ENCODE measurements around the gene ORM2. TPM values are rescaled to one million over a fixed set of nuclear protein-coding genes. Genes with fewer than 3 reads are reported as not detected.
"Not testable (repeated sequence)": the region's sequence is repeated elsewhere in the genome, so short reads cannot be mapped to it uniquely, and the experiment has no call there.

The ORM2 gene
- total RNA-seq, 1 donor from 2014 or later = not detected

DNA sequence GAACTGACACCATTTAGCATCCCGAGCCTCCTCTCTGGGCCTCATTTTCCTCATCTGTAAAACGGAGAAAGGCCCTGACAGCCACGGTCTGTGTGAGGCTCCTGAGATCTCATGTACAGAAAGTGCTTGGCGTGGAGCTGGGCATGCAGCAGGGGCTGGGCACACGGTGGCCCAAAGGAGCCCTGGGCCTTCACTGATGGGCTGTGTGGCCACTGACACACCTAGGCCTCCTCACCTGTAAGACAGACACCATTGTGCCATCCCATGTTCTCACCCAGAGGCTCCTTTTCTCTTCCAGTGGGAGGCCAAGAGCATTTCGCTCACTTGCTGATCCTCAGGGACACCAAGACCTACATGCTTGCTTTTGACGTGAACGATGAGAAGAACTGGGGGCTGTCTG lies 5.2 kb upstream of the ORM2 start:
- Histone ChIP-seq H3K4me3 (no peak overlapping the region), H3K9ac (no peak overlapping the region), H4K20me1 (ENCODE audit: low read depth) (no peaks in the 10 kb centered on the region), H3K36me3 (no peaks in the 10 kb centered on the region), H3K4me2 (no peak overlapping the region), H3K27me3 (no peaks in the 10 kb centered on the region), H3K27ac (no peak overlapping the region), H3K79me2 (ENCODE audit: low read depth) (no peaks in the 10 kb centered on the region), H3F3A (ENCODE audit: low read depth) (no peaks in the 10 kb centered on the region), H3K4me1 (no peaks in the 10 kb centered on the region), H3K9me3 (ENCODE audit: low read depth) (no peaks in the 10 kb centered on the region), H2AFZ (replicated peaks) (no peak overlapping the region)
- Mint-ChIP-seq H3K9me3 (no peaks in the 10 kb centered on the region), H3K27me3 (ENCODE audit: insufficient read depth, low read depth) (no peaks in the 10 kb centered on the region), H3K4me3 (no peak overlapping the region), H3K4me1 (no peaks in the 10 kb centered on the region), H3K27ac (no peak overlapping the region), H3K36me3 (no peaks in the 10 kb centered on the region)
- TF ChIP-seq EZH2 (IDR thresholded peaks at IDR 0.05) = no peak
- peak; percentile 24 for DNase-seq (ENCODE audit: low spot score)

DNA sequence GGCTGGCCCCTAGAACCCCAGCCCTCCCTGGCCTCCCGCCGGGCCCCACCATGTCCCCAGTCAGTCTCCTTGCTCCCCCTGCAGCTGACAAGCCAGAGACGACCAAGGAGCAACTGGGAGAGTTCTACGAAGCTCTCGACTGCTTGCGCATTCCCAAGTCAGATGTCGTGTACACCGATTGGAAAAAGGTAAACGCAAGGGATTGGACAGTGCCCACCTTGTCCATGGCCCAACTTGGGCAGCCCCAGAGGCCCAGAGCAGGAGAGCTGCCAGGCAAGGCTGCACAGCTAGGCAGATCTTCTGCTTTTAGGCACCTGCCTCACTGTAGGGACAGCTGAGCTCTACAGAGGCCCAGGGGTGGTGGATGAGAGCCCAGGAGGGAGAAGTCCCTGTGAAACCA lies 4.7 kb upstream of the ORM2 start:
- H3K4me3 Mint-ChIP-seq; H3K4me2 ChIP-seq; H4K20me1 ChIP-seq (ENCODE audit: low read depth); H3F3A ChIP-seq (ENCODE audit: low read depth); H3K27ac Mint-ChIP-seq; H3K4me3 ChIP-seq; H3K36me3 ChIP-seq; H2AFZ ChIP-seq (replicated peaks); DNase-seq (ENCODE audit: low spot score); H3K9ac ChIP-seq; H3K27me3 Mint-ChIP-seq (ENCODE audit: insufficient read depth, low read depth); H3K9me3 Mint-ChIP-seq; H3K4me1 Mint-ChIP-seq; H3K4me1 ChIP-seq; H3K9me3 ChIP-seq (ENCODE audit: low read depth); H3K27ac ChIP-seq; H3K36me3 Mint-ChIP-seq; H3K79me2 ChIP-seq (ENCODE audit: low read depth); H3K27me3 ChIP-seq: not testable (repeated sequence)

DNA sequence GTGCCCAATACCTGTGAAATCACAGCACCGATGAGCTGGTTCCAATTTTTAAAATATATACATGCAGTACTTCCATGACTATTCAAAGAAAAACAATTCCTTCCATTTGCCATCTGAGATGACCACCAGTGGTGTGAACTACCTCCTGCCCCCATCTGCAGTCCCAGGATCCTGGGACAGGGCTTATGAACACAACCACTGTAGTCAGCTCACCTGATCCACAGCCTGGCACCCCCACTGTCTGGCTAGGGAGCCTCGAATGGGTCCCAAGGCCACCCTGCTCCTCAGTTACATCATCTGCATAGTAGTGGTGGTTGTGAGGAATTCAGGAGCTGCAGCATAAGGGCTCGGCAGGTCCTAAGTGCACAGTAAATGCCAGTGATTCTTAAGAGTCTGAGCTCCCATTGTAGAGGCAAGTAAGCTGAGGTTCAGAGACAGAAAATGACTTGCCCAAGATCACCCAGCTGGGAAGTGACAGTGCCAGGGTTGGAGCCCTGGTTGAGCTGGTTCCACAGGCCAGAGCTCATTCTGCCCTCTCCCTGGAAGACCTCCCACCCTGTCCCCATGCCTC lies 3.9 kb upstream of the ORM2 start:
- H3K27me3 Mint-ChIP-seq (ENCODE audit: insufficient read depth, low read depth) = not testable (repeated sequence)

GRCh38 chr9:114327749-114328148 lies 1.9 kb upstream of the ORM2 start:
- H3K9me3 Mint-ChIP-seq = no peaks in the 10 kb centered on the region
- H3K4me2 ChIP-seq = no peak overlapping the region
- TF ChIP-seq, protein P1, sequence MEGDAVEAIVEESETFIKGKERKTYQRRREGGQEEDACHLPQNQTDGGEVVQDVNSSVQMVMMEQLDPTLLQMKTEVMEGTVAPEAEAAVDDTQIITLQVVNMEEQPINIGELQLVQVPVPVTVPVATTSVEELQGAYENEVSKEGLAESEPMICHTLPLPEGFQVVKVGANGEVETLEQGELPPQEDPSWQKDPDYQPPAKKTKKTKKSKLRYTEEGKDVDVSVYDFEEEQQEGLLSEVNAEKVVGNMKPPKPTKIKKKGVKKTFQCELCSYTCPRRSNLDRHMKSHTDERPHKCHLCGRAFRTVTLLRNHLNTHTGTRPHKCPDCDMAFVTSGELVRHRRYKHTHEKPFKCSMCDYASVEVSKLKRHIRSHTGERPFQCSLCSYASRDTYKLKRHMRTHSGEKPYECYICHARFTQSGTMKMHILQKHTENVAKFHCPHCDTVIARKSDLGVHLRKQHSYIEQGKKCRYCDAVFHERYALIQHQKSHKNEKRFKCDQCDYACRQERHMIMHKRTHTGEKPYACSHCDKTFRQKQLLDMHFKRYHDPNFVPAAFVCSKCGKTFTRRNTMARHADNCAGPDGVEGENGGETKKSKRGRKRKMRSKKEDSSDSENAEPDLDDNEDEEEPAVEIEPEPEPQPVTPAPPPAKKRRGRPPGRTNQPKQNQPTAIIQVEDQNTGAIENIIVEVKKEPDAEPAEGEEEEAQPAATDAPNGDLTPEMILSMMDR (IDR thresholded peaks at IDR 0.05) = no peak
- TF ChIP-seq EZH2phosphoT487 (IDR thresholded peaks at IDR 0.05) (no peak), EZH2 (IDR thresholded peaks at IDR 0.05) (no peak)
- H3K27ac ChIP-seq = no peak overlapping the region
- no peaks in the 10 kb centered on the region for H3K79me2 ChIP-seq (ENCODE audit: low read depth)
- no peaks in the 10 kb centered on the region for H3K9me3 ChIP-seq (ENCODE audit: low read depth)
- no peak overlapping the region for H3K27ac Mint-ChIP-seq
- H3F3A ChIP-seq (ENCODE audit: low read depth) = no peaks in the 10 kb centered on the region
- no peak overlapping the region for H2AFZ ChIP-seq (replicated peaks)
- H3K4me3 ChIP-seq = no peak overlapping the region
- H3K27me3 ChIP-seq = no peaks in the 10 kb centered on the region
- no peaks in the 10 kb centered on the region for H3K27me3 Mint-ChIP-seq (ENCODE audit: insufficient read depth, low read depth)
- no peaks in the 10 kb centered on the region for H3K4me1 ChIP-seq
- H4K20me1 ChIP-seq (ENCODE audit: low read depth) = no peaks in the 10 kb centered on the region
- no peaks in the 10 kb centered on the region for H3K36me3 Mint-ChIP-seq
- H3K9ac ChIP-seq = no peak overlapping the region
- DNase-seq (ENCODE audit: low spot score) = peak; percentile 15
- no peaks in the 10 kb centered on the region for H3K36me3 ChIP-seq
- no peak overlapping the region for H3K4me3 Mint-ChIP-seq
- H3K4me1 Mint-ChIP-seq = no peaks in the 10 kb centered on the region

More for the DNA sequence above, 3.9 kb upstream of the ORM2 start:
- H3K36me3 Mint-ChIP-seq; H3K4me1 ChIP-seq; H3K27me3 ChIP-seq; H3K4me2 ChIP-seq; H3K79me2 ChIP-seq (ENCODE audit: low read depth); H2AFZ ChIP-seq (replicated peaks); H3K27ac Mint-ChIP-seq; DNase-seq (ENCODE audit: low spot score); H3K4me1 Mint-ChIP-seq; H3K9me3 Mint-ChIP-seq; H3K9me3 ChIP-seq (ENCODE audit: low read depth); H3K27ac ChIP-seq; H3K36me3 ChIP-seq; H4K20me1 ChIP-seq (ENCODE audit: low read depth); H3F3A ChIP-seq (ENCODE audit: low read depth); H3K9ac ChIP-seq; H3K4me3 ChIP-seq; H3K4me3 Mint-ChIP-seq: not testable (repeated sequence)

DNA sequence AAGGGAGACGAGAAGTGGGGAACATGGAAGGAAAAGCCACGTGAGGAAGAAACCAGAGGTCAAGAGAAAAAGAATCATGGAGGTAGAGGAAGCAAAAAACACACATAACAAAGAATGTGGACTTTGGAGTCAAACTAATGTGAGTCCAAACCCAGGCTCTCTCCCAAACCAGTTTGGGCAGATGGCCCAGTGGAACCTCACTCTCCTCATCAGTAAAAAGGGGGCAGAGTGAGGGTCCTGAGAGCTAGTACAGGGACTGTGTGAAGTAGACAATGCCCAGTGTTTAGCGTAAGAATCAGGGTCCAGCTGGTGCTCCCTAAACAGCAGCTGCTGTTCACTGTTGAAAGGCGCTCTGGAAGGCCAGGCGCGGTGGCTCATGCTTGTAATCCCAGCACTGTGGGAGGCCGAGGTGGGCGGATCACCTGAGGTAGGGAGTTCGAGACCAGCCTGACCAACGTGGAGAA lies 1.3 kb upstream of the ORM2 start:
- H3K9ac ChIP-seq; H3K9me3 ChIP-seq (ENCODE audit: low read depth); H3K4me3 Mint-ChIP-seq; H3K27me3 Mint-ChIP-seq (ENCODE audit: insufficient read depth, low read depth); H4K20me1 ChIP-seq (ENCODE audit: low read depth); H3K79me2 ChIP-seq (ENCODE audit: low read depth); H3K9me3 Mint-ChIP-seq; H3K4me1 ChIP-seq; H3K4me1 Mint-ChIP-seq; H3K27me3 ChIP-seq; H3K36me3 ChIP-seq; H3K27ac ChIP-seq; H3K27ac Mint-ChIP-seq; H3F3A ChIP-seq (ENCODE audit: low read depth); H3K36me3 Mint-ChIP-seq; H3K4me2 ChIP-seq; H2AFZ ChIP-seq (replicated peaks); H3K4me3 ChIP-seq: not testable (repeated sequence)
- peak; percentile 49 for DNase-seq (ENCODE audit: low spot score)

GRCh38 chr9:114328937-114329624 lies 588 bp upstream of the ORM2 start:
- H2AFZ ChIP-seq (replicated peaks); H3K4me2 ChIP-seq; H3K27me3 Mint-ChIP-seq (ENCODE audit: insufficient read depth, low read depth); H3K27ac ChIP-seq; H3K4me1 Mint-ChIP-seq; H4K20me1 ChIP-seq (ENCODE audit: low read depth); H3K79me2 ChIP-seq (ENCODE audit: low read depth); H3K4me1 ChIP-seq; H3K27ac Mint-ChIP-seq; H3K4me3 ChIP-seq; H3K36me3 Mint-ChIP-seq; H3K9ac ChIP-seq; H3K27me3 ChIP-seq; H3K9me3 Mint-ChIP-seq; DNase-seq (ENCODE audit: low spot score); H3K4me3 Mint-ChIP-seq; H3K36me3 ChIP-seq; H3K9me3 ChIP-seq (ENCODE audit: low read depth); H3F3A ChIP-seq (ENCODE audit: low read depth): not testable (repeated sequence)

Measured in neural progenitor cell (in vitro differentiated cells).